Glutamatergic neuron (in vitro differentiated cells): ENCODE data around the gene HPDL. TPM values are rescaled to one million over a fixed set of nuclear protein-coding genes. Genes with fewer than 3 reads are reported as not detected.

Source experiments
- DNase-seq: peaks from one replicate; pipeline ENCODE4 v3.0.0; 2022
- H3K27ac Mint-ChIP-seq: one replicate; pipeline ENCODE4 v1.8.0; 2020; ENCODE audit warnings: mild to moderate bottlenecking, mixed read lengths, inconsistent platforms; ENCODE audit not compliant: unreplicated experiment
- H3K27me3 Mint-ChIP-seq: one replicate; pipeline ENCODE4 v1.8.0; 2020; ENCODE audit warnings: mild to moderate bottlenecking, moderate library complexity, mixed read lengths, inconsistent platforms; ENCODE audit not compliant: unreplicated experiment
- H3K36me3 Mint-ChIP-seq: one replicate; pipeline ENCODE4 v1.8.0; 2020; ENCODE audit warnings: mild to moderate bottlenecking, mixed read lengths, inconsistent platforms; ENCODE audit not compliant: unreplicated experiment
- H3K4me1 Mint-ChIP-seq: one replicate; pipeline ENCODE4 v1.8.0; 2020; ENCODE audit warnings: mild to moderate bottlenecking, low read depth, mixed read lengths, inconsistent platforms; ENCODE audit not compliant: unreplicated experiment
- H3K4me3 Mint-ChIP-seq: one replicate; pipeline ENCODE4 v1.8.0; 2020; ENCODE audit warnings: mild to moderate bottlenecking, mixed read lengths, inconsistent platforms; ENCODE audit not compliant: unreplicated experiment
- H3K9me3 Mint-ChIP-seq: one replicate; pipeline ENCODE4 v1.8.0; 2020; ENCODE audit warnings: mild to moderate bottlenecking, moderate library complexity, mixed read lengths, inconsistent platforms; ENCODE audit not compliant: unreplicated experiment
- CTCF ChIP-seq: fragments of 200-600 bp; sonication (generic); IDR thresholded peaks from one replicate; pipeline ENCODE4 v1.5.0; 2021; ENCODE audit not compliant: partially characterized antibody, unreplicated experiment
- total RNA-seq: library from RNA; stranded (reverse); fragmentation: NEBNext Ultra II Directional; extraction: Animal tissue kit (Norgen Biotek cat#: 25700); gene quantifications from one replicate; pipeline ENCODE4 v1.2.1, GENCODE V29; 2021; ENCODE audit not compliant: unreplicated experiment

HPDL gene
- total RNA-seq, 1 donor from 2014 or later: 2.3 TPM

- TF ChIP-seq CTCF: no peak
- DNase-seq: no peak
- H3K9me3 Mint-ChIP-seq: no peaks in the 10 kb centered on the region
- H3K4me3 Mint-ChIP-seq: no peak overlapping the region
- H3K27me3 Mint-ChIP-seq: peaks cover 4% of the 10 kb centered on the region
- no peak overlapping the region for H3K27ac Mint-ChIP-seq
- no peaks in the 10 kb centered on the region for H3K36me3 Mint-ChIP-seq
- H3K4me1 Mint-ChIP-seq: no peaks in the 10 kb centered on the region
These were observed 24.8 kb downstream of the HPDL start for GRCh38 chr1:45351508-45351907.

- Mint-ChIP-seq H3K4me1 (no peaks in the 10 kb centered on the region), H3K27me3 (peaks cover 4% of the 10 kb centered on the region), H3K36me3 (no peaks in the 10 kb centered on the region), H3K9me3 (no peaks in the 10 kb centered on the region), H3K4me3 (no peak overlapping the region), H3K27ac (no peak overlapping the region)
- DNase-seq: no peak
- TF ChIP-seq CTCF: no peak
These were observed 27.0 kb downstream of the HPDL start for GRCh38 chr1:45353685-45354084.

- H3K27me3 Mint-ChIP-seq: peaks cover 2% of the 10 kb centered on the region
- H3K9me3 Mint-ChIP-seq: no peaks in the 10 kb centered on the region
- H3K4me1 Mint-ChIP-seq: no peaks in the 10 kb centered on the region
These were observed 28.1 kb downstream of the HPDL start for GRCh38 chr1:45354838-45355237.

GRCh38 chr1:45355683-45356082, 29.0 kb downstream of the HPDL start:
- Mint-ChIP-seq H3K36me3 (no peaks in the 10 kb centered on the region), H3K9me3 (no peaks in the 10 kb centered on the region), H3K4me3 (no peak overlapping the region), H3K4me1 (no peaks in the 10 kb centered on the region), H3K27ac (no peak overlapping the region), H3K27me3 (no peaks in the 10 kb centered on the region)
- no peak for TF ChIP-seq CTCF
- DNase-seq: no peak

More at GRCh38 chr1:45354838-45355237, 28.1 kb downstream of the HPDL start:
- Mint-ChIP-seq H3K27ac (no peak overlapping the region), H3K36me3 (no peaks in the 10 kb centered on the region), H3K4me3 (no peak overlapping the region)
- no peak for DNase-seq
- TF ChIP-seq CTCF: no peak

GRCh38 chr1:45356186-45356585, 29.5 kb downstream of the HPDL start:
- Mint-ChIP-seq H3K4me3 (no peak overlapping the region), H3K4me1 (no peaks in the 10 kb centered on the region), H3K27ac (no peak overlapping the region), H3K9me3 (no peaks in the 10 kb centered on the region), H3K36me3 (no peaks in the 10 kb centered on the region), H3K27me3 (no peaks in the 10 kb centered on the region)
- no peak for DNase-seq
- TF ChIP-seq CTCF: no peak
